ENCODE data around the gene CDC34. TPM values are rescaled to one million over a fixed set of nuclear protein-coding genes. Genes with fewer than 3 reads are reported as not detected.

The CDC34 gene
- total and polyA plus RNA-seq, 9 of the 15 experiments (the other 6 are each of a cell fraction or from before 2014, with no cell fraction given): 0.80 to 203 (median 65.5) TPM

GRCh38 chr19:548886-549830 is 17.6 kb downstream of the CDC34 start (continued):
- TF ChIP-seq, protein P1, sequence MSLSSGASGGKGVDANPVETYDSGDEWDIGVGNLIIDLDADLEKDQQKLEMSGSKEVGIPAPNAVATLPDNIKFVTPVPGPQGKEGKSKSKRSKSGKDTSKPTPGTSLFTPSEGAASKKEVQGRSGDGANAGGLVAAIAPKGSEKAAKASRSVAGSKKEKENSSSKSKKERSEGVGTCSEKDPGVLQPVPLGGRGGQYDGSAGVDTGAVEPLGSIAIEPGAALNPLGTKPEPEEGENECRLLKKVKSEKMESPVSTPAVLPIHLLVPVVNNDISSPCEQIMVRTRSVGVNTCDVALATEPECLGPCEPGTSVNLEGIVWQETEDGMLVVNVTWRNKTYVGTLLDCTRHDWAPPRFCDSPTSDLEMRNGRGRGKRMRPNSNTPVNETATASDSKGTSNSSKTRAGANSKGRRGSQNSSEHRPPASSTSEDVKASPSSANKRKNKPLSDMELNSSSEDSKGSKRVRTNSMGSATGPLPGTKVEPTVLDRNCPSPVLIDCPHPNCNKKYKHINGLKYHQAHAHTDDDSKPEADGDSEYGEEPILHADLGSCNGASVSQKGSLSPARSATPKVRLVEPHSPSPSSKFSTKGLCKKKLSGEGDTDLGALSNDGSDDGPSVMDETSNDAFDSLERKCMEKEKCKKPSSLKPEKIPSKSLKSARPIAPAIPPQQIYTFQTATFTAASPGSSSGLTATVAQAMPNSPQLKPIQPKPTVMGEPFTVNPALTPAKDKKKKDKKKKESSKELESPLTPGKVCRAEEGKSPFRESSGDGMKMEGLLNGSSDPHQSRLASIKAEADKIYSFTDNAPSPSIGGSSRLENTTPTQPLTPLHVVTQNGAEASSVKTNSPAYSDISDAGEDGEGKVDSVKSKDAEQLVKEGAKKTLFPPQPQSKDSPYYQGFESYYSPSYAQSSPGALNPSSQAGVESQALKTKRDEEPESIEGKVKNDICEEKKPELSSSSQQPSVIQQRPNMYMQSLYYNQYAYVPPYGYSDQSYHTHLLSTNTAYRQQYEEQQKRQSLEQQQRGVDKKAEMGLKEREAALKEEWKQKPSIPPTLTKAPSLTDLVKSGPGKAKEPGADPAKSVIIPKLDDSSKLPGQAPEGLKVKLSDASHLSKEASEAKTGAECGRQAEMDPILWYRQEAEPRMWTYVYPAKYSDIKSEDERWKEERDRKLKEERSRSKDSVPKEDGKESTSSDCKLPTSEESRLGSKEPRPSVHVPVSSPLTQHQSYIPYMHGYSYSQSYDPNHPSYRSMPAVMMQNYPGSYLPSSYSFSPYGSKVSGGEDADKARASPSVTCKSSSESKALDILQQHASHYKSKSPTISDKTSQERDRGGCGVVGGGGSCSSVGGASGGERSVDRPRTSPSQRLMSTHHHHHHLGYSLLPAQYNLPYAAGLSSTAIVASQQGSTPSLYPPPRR (CRISPR knock-in tag; IDR thresholded peaks at IDR 0.05; ENCODE audit: borderline replicate concordance): no peak
- TF ChIP-seq MTF1 (CRISPR knock-in tag; IDR thresholded peaks at IDR 0.05; ENCODE audit: borderline replicate concordance): no peak
- TF ChIP-seq PTRF (tag; IDR thresholded peaks at IDR 0.05): no peak
- no peak for TF ChIP-seq SMC3 (conservative IDR thresholded peaks at IDR 0.05; ENCODE audit: insufficient read depth, low read depth, low read length)
- TF ChIP-seq ARID3A (IDR thresholded peaks at IDR 0.05; ENCODE audit: borderline replicate concordance, low read depth, low read length): no peak
- TF ChIP-seq ARID2 (IDR thresholded peaks at IDR 0.05): no peak
- no peak for TF ChIP-seq ZNF3 (CRISPR knock-in tag; IDR thresholded peaks at IDR 0.05)

Measured in K562 (cell line).